GM04503 (cell line): ENCODE measurements around the gene TBCEL.
"Not testable (repeated sequence)": the region's sequence is repeated elsewhere in the genome, so short reads cannot be mapped to it uniquely, and the experiment has no call there.

Experiments
- DNase-seq: peaks from one replicate; pipeline ENCODE4 v3.0.0-alpha.2; 2012; ENCODE audit warnings: low read depth

TBCEL gene

DNA sequence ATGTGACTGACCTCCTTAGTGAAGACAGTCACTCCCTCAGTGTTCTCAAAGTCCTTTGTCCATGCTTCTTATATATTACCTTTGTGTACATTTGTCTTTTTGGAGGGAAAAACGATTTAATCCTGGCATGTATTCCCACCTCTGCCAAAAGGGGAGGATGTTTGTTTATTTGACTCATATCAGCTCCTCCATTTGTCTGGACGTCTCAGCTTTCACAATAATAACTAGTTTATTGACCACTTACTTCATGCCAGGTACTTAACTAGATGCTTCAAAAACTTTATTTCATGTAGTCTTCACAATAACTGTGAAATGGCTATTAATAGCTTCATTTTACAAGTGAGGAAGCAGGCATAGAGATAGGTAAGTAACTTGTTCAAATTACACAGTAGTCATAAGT is 5.3 kb downstream of the TBCEL start:
- DNase-seq: no peak

DNA sequence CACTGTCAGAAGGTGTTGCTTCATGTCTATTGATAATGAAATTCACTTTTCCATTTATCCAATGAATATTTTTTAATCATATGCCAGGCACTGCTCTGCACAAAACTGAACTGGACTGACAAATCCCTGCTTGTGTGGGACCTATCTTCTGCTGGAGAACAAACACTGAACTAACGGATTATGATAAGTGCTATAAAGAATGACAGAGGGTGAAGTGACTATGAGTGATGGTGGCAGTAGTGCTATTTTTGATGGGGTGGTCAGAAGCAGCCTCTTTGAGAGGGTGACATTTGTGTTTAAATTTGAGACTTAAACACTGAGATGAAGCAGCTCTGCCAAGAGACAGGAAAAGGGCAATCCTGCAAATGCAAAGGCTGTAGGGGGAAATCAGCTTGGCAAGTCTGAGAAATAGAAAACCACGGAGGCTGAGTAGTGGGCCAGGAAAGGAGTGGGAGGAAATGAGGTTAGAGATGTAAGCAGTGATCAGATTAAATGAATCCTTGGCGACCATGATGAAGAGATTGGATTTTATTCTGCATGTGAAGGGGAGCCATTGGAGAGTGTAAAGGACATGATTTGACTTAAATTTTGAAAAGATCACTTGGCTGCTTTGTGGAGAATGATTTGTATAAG is 6.0 kb downstream of the TBCEL start:
- DNase-seq: no peak

DNA sequence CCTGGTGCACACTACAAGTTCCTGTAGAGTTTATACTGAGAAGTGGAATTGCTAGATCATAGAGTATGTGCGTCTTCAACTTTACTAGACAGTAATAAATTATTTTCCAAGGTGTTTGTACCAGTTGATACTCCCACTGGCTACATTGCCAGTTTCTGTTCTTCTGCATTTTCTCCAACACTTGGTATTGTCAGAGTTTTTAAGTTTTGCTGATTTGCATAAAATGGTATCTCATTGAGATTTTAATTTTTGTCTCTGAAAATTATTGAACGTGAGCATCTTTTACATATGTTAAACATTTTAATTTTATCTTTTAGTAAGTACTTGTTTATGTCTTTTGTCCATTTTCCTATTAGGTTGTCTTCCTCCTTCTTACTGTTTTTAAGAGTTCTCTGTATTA is 7.3 kb downstream of the TBCEL start:
- no peak for DNase-seq

DNA sequence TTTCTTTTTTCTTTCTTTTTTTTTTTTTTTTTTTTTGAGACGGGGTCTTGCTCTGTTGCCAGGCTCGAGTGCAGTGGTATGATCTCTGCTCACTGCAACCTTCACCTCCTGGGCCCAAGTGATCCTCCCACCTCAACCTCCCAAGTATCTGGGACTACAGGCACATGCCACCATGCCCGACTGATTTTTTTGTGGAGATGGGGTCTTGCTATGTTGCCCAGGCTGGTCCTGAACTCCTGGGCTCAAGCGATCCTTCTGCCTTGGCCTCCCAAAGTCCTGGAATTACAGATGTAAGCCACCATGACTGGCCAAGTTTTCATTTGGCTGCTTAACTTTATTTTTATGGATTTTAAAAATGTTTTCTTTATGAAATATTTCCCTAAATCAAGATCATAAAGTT is 7.7 kb downstream of the TBCEL start:
- DNase-seq: not testable (repeated sequence)

DNA sequence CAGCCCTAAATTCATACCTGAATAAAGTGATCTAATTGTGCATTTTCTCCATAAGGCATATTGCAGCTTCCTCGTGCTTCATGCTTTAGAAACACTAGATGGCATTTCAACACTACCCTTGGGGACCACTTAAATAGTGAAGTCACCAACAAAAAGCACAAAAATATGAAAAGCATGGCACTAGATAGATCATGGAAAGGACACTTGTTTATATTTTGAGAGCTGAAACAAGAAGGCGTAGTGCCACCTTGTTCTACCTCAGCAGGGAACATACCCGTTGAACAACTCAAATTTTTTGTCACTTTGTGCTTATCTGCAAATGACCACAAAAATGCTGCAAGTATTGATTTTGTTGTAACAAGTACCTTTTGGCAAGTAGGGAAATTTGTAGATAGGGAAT is 8.6 kb downstream of the TBCEL start:
- DNase-seq: no peak

DNA sequence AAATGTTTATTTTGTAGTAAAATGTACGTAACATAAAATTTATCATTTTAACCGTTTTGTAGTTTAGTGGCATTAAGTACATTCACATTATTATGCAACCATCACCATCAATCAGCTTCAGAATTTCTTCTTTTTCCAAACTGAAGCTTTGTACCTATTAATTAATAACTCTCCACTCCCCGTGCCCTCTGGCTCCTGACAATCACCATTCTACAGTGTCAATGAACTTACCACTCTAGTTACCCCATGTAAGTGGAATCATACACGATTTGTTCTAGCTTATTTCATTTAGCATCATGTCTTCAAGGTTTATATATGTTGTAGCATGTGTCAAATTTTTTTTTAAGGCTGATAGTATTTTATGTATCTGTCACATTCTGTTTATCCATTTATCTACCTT is 9.7 kb downstream of the TBCEL start:
- DNase-seq: no peak

DNA sequence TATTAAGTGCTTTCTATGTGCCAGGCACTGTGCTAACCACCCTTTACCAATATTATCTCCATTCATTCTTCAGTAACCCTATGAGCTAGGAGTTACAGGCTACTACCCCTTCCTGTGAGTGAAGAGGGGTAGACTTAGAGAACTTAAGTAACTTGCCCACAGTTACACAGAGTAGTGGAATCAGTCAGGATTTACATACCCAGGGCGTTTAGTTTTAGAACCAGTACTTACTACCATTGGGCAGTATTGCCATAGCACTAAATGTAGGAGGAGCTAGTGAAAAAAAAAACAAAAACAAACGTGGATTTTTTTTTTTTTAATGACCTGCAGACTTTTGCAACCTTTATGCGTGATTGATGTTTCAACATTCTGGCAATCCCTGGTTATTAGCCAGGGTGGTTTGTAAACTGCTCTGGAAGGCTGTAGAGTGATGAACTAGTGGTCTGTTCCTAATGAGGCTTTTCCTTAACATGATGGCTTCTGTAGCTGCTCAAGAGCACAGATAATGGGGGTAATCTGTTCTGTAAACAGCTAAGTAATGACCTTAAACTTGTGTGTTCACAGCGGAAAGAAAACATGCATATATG is 11.4 kb downstream of the TBCEL start:
- no peak for DNase-seq

DNA sequence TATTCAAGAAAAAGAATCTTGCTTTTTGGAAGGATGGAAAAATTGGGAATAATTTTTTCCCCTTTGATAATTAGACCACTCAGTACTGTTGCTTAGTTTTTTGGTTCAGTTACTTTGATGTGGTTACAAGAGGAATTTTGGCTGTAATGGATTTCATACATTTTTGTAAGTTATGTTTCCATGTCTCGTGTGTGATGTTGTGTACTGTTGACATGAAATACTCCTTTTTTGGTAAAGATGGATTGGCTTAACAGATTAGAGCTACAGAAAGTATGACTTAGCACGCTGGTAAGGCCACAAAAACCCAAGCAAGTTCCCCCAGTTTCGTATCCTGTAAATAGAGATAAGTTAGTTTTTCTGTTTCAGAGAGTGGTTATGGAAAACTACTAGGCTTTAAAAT is 11.9 kb downstream of the TBCEL start:
- DNase-seq: no peak

DNA sequence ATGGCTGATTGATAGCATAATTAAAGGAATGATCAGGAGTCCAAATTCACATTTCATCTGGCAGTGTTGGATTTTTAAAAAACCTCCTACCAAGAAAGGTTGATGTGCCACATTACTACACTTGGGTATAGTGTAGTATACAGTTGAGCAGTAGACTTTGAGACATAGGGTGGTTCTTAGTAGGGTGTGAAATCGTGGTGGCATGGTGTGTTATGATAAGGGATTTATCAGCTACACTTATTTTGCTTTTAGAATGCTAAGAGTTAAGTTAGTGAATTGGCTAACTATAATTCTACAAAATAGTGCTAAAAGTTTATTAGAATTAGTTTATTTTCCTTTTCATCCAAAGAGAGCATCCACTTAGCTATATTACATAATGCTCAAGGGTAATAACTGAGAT is 13.1 kb downstream of the TBCEL start:
- no peak for DNase-seq

DNA sequence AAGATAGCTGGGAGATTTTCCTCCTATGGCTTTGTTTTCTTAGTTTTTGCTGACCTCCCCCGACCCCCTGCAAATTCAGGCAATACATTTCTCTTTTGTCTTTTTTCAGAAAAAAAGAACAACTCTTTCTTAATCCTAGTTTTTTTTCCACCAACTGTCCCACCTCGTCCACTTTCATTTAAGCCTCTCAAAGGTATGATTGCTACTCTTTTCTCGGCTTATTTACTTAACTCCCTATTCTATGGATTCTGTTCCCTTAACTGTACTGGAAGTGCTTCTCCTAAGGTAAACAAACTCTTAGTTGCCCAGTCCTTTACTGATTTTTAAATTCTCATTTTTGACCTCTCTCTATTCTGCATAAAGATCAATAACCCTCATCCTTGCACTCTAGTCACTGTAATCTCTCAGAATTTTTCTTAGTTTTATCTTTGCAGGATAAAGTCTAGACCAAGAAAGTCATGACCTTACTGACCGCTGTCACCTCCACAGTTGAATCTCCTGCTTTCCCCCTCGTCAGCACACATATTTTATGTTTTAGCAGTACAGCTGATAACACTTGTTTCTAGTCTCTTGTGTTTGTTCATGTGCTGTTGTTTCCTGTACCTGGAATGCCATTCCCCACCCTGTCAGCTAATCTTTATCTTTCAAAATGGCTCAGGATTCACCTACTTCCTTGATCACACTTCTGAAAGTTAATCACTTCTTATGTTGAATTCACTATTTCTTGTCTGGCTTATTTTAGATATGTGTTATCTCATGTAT is 14.9 kb downstream of the TBCEL start:
- no peak for DNase-seq

DNA sequence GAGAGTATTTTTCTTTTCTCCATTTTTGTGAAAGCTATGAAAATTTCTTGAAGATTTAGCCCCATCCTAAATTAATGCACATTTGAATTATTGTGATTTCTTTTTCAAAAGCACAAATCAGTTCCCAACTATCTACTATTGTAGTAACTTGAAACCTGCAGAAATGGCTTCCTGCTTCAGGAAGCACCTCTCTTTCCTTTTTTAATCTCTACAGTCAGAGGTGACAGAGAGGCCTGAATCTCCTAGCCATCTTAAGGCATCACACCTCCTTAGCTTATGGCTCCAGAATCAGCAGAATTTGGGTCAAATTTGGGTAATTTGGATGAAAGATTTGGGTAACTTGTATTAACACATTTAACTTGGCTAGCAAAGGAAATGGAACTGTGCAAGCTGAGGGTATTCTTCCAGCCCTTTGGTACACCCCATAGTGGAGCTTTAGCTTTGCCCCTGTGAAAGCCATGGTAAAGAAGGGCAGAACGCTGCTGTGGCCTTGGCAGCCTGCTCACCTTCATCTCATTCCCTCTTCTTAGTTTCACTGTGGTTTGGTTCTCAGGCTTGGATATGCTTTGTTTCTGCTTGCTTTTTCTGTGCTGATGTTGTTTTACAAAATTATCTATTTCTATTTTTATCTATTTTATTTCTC is 16.2 kb downstream of the TBCEL start:
- DNase-seq: no peak

DNA sequence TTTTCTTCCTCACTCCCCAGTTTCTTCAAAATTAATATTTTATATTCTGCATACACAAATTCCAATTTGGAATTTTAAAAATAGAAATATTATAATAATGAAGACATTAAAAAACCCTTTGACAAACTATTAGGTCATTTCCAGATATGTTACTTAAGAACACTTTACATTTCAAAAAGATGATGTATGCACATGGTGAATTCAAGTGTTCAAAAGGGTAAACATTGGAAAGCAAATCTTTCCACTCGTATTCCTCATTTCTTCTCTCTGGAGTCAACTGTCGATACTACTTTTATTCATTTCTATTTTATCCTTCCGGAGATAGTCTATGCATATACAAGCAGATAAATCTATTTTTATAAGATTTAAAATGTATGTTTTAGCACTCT is 16.7 kb downstream of the TBCEL start:
- no peak for DNase-seq

DNA sequence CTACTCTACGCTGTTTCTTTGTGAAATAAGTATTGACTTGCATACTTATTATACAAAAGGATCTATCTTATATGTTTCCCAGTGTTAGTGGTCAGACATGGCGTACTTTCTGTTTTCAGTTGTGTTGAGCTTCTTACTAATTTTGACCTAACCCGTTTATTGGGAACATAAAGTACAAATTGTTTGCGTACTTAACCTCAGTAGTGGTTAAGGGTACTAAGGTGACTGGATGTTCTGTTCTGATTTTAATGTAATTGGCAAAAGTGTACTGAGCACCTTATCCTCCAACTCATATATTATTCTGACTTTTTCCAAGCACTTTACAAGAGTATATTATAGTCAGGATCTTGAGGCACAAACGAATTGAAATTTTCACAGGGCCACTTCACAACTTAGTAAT is 17.2 kb downstream of the TBCEL start:
- DNase-seq: no peak

DNA sequence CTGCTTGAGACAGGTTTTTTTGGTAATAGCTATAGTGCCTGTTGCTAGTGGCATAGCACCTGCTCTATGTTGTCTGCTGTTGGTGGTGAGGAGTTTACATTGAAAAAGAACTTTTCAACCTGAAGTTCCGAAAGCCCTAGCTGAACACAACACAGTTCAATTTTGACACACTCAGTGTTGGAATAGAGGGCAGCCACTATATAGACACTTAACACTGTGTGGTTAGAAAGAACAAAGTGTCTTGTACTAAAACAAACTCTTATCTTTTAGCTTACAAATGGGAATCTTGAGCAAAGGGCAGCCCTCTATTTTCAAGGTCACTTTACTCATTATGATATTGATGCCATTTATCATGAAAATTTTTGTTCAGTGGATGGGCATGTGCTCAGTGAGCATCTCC is 18.4 kb downstream of the TBCEL start:
- no peak for DNase-seq

DNA sequence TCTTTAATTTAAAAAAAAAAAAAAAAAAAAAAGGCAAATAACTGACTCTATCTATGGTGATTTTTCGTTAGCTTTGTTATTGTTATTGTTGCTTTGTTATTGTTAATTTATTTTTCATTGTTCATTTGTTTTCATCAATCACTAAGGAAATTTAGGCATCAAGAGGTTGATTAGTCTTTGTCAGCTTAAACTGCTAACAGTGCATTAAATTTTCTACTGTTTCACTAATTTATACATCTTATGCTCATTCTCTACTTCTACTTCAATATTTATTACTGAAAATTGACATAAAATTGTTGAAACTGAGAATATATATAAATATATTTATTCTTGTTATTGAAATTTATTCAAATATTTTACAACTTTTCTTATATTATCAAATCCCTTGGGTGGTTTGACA is 24.0 kb downstream of the TBCEL start:
- no peak for DNase-seq

DNA sequence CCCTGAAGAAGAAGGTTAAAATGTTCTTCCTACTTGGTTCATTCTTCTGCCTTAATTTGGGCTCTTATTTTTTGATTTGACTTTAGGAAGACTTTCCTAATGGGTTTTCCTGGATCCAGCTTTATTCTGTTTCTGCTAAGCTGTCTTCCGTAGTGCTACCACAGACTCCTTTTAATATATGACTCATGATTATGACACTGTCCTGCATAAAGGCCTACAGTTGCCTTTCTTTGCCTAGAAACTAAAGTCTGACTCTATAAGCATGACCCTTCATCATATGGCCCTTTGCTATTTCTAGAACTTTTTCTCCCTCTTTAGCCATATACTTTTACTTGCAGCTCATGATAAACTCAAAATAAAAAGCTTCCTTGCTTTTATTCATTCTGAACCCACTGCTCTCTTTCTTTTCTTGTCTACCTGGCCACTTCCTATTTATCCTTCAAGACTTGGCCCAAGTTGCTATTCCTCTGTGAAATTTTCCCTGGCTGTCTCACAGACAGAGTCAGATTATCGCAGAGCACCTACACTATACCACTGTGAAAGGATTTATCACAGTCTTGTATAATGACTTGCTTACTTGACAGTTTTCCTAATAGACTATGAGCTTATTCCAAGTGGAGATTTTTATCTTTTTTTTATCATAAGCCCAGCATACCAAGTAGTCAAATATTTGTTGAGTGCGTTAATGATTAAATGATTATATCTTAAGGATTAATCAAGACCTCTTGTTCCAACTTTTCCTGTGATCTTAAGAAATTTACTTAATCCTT is 24.7 kb downstream of the TBCEL start:
- no peak for DNase-seq

DNA sequence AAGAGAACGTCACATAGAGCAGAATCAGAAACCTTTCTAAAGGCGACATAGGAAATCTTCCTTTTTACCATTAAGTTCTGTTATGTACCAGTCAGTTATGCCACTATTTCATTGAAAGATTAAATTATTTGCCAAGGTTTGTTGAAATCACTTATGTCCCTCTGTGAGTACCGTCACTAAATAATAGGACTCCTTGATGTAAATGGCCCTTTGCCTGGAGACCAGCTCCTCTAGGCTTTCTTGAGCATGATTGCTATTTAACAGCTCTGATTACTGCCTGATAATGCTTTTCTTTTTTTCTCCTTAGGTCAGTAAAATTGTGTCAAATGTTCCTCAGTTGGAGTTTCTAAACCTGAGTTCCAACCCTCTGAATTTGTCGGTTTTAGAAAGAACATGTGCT is 29.3 kb downstream of the TBCEL start:
- DNase-seq: no peak

DNA sequence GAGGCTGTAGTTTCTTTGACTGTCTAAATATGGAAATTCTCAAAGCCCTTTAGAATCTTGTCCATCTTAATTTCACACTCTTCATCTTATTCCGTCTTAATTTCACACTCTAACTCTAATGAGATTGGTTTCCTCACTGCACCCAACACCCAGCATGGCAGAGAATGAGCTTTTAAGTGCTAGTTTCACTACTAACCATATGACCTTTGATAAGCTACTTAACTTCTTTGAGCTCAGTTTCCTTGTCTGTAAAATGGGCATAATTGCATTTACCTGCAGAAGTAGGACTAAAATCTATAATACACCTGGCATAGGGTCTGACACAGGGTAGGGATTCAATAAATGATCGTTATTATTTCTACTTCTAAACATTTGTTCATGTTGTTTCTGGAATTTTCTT is 30.4 kb downstream of the TBCEL start:
- no peak for DNase-seq

DNA sequence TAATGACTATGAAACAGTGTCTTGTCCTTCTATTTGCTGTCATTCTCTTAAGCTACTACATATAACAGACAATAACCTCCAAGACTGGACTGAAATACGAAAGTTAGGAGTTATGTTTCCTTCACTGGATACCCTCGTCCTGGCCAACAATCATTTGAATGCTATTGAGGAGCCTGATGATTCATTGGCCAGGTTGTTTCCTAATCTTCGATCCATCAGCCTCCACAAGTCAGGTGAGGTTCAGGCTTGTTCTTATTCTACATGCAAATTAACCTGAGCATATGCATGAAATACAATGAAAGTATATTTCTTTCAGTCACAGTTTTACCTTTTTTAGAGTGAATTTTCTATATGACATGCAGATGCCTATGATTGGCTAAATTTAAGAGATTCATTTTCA is 31.2 kb downstream of the TBCEL start:
- DNase-seq: no peak

DNA sequence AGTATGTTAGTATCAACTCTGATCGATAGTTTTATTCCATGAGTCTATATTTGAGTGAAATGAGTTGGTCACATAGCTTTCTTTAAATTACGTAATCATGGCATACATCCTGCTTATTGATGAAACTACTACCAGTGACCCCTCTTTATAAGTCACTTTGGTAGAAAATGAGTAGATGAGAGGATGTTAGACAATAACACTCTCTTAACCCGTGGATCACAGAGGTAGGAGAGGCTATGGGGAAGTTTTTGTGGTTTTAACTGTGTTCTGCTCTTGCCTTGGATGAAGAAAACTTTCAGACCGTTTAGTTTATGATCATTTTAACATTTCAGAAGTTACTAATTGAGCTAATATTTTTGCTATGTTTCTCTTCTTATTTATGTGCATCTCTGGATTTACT is 34.0 kb downstream of the TBCEL start:
- no peak for DNase-seq

DNA sequence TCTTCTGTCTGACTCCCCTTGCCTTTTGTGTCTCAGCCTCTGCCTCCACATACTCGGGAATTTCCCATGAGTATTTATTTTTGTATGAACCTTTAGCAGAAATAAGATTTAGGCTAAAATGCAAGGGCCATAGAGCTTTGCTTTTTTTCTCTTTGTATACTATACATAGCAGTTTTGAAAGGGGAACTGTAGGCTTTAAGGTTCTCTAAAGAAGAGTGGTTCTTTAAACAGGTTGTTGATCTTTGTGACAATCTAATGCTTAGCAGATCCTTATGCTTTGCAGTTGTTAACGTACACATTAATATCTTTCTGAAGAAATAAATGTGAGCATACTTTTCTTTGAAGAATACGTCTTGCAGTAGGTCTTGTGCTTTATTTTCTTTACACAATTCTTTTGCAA is 35.0 kb downstream of the TBCEL start:
- no peak for DNase-seq

DNA sequence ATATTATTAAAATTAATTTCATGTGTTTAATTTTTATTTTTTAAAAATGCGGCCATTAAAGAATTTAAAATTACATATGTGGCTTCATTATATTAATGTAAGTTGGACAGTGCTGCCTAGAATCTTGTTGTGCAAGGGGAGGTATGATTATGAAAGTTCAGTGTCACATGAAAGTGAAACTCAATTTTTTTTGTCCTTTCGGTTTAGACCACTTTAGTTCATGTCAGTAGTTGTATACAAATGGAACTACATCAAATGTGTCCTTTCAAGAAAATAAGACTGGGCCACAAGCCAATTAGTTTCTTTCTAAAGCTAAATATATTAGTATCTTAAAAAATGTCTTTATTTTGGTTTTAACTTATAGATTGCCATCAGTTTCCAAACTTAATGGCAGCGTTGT is 35.7 kb downstream of the TBCEL start:
- no peak for DNase-seq

DNA sequence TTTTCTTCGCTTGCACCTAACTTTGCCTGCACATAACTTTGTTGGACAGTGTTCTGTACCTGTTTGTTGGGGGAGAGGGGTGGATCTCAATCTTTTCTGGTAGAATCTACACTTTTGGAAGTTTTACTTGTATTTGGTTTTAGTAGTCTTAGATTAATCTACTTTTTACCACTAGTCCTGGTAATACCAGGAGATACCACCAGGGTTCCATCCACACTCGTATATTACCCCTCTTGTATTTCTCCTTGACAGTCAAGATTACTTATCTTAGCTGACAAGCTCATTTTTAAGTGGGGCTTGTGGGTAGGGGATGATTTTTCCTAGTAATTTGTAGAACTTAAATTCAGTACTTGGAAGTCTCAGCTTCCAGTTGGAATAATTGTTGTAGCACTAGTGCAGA is 39.8 kb downstream of the TBCEL start:
- no peak for DNase-seq
